IPS-NIHi7 (cell line): ENCODE results near the gene RAB31.

ENCODE experiments used
- DNase-seq: peaks from one replicate; pipeline ENCODE4 v3.0.0; 2012; ENCODE audit warnings: mixed read lengths; ENCODE audit errors: extremely low spot score

The RAB31 gene

DNA sequence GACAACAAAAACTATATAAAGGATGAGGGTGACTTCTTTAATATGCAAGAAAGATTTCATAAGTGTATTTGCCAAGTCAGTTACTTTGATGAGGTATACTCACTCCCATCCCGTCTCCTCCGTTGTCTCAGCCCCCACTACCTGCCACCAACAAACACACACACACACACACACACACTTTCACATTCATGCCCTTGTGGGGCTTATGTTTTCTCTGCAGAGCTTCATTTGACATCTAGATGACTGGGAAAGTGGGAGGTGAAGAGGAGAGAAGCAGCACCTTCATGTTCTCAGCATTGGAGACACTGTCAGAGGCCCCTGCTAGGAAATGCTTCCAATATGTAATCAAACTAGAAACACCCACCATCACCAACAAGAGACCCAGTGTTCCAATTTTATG lies 155.2 kb downstream of the RAB31 start:
- DNase-seq, result no peak

DNA sequence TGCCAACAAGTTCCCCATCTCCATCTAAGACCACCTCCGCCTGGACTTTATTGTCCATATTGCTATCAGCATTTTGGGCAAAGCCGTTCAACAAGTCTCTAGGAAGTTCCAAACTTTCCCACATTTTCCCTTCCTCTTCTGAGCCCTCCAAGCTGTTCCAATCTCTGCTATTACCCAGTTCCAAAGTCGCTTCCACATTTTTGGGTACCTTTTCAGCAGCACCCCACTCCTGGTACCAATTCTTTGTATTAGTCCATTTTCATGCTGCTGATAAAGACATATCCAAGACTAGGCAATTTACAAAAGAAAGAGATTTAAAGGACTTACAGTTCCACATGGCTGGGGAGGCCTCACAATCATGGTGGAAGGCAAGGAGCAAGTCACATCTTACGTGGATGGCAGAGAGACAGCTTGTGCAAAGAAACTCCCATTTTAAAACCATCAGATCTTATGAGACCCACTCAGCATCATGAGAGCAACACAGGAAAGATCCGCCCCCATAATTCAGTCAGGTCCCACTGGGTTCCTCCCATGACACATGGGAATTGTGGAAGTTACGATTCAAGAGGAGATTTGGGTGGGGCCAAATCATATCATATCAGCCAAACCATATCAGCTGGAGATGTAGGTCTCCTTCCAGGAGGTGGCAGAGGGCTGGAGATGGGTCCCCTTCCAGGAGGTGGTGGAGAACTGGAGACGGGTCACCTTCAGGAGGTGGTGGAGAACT lies 157.8 kb downstream of the RAB31 start:
- no peak for DNase-seq

DNA sequence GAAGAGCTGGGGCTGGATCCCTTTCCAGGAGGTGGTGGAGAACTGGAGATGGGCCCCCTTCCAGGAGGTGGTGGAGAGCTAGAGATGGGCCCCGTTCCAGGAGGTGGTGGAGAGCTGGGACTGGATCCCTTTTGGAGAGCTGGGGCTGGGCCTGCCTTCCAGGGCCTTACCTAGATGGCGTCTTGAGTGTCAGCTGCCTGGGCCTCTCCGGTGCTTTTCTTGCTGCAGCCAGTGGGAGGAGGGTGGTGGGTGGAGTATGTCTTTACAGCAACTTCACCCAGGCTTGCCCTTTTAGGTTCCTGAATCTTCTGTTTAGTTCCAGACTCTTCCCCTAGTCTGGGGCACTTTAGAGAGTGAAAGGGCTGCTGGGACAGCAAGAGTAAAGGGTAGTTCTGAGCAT lies 158.5 kb downstream of the RAB31 start:
- DNase-seq, result no peak

DNA sequence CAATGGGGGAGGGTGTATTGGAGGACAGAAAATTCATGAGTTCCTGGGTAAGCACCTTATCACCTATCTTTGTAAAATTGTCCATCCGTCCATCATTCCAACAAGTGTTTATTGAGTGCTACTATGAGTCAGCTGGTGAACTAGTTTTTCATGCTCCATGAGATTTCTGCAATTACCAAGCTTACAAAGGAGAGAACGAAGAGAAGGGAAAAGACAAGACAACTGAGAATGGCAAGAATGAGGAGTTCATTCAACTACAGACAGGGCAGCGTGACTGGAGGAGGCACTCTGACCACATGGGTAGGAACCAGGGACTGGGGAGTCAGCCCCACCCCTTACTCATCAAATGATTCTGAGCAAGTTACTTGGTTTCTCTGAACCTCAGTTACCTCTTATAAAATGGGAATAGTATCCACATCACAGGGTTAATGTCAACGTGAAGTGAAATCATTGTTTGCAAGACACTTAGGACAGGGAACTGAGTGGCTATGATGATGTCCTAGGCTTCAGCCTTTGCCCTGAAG lies 159.0 kb downstream of the RAB31 start:
- no peak for DNase-seq

DNA sequence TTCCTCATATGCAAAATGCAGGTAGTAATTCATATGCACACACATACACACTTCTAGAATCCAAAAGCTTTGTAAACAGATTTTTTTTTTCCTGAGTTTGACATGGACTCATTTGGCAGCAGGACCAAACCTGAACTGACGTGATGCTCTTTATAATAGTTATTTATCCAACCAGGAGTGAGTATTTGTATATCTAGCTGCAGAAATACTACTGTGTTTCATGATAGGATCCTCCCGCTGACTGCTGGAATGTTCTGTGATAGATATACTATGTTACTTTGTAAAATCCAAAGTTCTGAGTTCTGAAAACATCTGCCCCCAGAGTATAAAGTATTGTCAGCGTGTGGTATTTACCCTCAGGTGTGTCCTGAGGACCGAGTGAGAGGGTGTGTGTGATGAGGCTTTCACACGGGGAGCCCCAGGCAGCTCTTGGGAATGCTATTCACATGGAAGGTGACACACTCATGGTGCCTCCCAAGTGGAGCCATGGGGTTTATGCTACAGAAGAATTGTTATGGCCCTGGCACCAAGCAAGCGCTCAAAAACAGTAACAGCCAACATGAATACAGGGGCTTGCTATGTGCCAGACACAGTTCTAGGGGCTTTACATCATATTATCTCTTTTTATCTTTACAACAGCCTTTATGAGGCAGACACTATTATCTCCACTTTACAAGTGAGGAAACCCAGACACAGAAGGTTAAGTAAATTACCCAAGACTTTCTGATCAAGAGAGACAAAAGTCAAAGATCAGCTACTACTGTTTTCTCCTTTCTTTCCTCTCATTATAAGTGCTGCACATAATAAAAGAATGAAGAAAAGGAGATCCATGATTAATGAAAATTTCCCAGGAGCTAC lies 161.0 kb downstream of the RAB31 start:
- DNase-seq, result no peak

DNA sequence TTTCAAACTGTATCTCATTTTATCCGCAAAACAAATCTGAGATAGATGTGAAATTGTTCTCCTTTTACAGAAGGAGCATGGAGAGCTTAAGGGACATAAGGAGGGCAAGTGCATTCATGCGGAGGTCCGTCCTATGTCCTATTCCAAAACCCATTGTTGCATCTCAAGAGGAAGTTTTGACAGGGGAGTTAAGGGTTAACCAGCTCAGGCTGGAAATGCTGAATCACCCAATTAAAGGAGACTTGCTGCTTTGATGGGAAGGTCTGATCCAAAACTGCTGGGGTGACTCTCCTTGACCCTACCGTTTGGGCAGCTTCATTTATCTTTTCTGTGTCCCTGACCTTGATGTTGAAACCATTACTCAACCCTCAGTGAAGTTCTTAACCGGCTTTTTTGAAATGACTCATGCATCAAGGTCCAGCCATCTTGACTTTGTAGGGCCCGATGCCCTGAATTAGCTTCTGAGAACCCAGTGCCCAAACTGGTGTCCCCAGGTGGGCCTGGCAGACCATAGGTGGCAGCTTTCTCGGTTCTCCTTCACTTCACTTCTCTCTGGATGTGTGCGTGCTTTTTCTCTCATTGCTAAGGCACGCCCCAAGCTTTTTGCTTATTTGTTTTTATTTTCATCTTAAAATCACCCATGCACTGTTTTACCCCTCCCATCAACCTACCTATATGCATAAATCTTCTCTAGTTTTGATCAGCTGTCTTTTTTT lies 161.8 kb downstream of the RAB31 start:
- peak; percentile 46 for DNase-seq

DNA sequence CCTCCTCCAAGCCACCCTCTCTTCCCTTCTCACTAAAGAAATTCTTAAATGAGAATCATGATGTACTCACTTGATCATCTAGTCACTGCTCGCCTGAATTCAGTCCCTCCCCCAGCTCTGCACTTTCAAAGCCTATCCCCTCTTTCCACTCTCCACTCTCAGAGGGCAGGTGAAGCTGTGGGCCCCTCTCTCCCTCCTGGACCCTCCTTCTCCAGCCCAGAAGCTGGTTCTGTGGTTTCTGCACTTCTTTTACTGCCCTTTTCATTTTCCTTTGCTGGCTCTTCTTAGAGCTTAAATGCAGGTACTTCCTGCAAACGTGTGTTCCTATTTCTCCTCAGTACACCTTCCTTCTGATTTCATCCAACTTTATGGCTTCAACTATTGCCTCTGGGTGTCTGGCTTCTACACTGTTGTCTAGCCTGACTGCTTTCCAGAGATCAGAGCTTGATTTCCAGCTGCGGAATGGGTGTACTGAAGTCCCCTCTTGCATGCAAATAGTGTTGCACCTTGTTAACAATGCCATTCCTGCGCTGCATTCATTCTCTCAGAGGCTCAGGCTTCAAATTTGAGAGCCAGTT lies 162.4 kb downstream of the RAB31 start:
- no peak for DNase-seq

DNA sequence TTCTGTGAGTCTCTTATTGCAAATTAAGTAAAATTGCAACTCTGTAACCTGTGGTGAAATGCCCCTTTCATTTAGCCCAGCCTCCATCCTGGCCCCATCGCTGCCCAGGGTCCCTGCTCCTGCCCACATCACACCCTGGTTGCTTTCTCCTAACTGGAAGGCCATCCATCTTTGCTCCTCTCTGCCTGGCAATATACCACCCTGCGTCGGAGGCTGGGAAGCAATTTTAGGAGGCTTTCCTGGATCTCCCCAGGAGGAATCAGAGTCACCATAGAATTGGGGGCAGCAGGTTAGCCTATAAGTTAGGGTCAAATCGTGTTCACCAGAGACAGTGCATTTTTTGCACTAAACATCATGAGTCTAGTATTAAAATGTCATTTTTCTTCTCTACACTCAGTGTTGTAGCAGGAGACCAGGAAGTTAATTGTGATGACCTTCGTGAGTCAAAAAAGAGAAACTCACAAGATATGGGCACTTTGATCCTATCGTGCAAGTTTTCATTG lies 163.2 kb downstream of the RAB31 start:
- no peak for DNase-seq

DNA sequence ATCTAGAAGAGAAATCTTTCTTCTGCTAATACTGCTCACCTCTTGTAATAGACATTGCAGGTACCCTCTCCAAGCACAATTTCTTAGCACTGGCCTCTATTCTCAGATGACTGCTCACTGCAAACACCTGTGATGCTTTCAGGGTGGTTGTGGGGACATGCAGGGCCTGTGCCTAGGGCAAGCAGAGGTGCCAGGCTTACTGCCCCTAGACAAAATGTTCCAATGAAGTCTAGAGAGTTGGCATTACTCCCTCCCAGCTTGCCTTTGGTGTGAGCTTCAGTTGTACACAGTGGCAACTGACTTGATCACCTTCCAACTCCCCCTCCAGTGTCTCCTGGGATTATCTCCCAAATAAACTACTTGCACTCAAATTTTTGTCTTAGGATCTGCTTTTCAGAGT lies 164.7 kb downstream of the RAB31 start:
- DNase-seq, result no peak

DNA sequence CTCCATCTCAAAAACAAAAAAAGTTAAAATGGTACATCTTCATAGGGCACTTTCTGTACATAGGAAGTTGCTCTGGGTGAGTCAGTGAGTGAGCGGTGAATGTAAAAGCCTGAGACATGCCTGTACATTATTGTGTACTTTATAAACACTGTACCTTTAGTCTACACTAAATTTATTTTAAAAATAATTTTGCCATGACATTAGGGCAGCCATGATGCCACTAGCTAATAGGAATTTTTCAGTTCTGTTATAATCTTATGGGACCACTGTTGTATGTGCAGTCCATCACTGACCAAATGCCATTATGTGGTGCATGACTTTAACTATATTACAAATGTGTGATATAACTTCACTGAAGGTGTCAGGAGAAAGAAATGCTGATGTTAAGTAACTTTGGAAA lies 166.6 kb downstream of the RAB31 start:
- DNase-seq, result no peak

DNA sequence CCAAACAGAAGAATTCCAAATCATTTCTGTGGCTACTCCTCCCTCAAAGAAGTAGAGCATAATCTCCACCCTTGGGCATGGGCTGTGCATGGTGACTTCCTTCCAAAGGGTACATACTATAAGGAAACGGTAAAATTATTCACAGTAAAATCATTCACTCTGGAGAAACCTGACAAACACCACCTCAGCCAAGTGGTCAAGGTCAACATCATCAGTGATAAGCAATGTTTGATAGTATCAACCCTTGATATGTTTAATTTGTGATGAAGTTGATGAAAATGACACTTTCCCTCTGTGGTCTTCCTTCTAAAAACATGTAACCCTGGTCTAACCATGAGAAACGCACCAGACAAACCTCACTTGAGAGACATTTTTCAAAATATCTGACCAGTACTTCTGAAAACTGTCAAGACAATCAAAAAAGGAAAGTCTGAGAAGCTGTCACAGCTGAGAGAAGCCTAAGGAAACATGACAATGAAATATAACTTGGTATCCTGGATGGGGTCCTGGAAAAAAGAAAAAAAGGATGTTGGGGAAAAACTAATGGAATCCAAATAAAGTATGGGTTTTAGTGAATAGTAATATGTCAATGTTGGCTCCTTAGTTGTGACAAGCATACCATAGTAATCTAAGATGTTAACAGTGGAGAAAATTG lies 168.2 kb downstream of the RAB31 start:
- no peak for DNase-seq

DNA sequence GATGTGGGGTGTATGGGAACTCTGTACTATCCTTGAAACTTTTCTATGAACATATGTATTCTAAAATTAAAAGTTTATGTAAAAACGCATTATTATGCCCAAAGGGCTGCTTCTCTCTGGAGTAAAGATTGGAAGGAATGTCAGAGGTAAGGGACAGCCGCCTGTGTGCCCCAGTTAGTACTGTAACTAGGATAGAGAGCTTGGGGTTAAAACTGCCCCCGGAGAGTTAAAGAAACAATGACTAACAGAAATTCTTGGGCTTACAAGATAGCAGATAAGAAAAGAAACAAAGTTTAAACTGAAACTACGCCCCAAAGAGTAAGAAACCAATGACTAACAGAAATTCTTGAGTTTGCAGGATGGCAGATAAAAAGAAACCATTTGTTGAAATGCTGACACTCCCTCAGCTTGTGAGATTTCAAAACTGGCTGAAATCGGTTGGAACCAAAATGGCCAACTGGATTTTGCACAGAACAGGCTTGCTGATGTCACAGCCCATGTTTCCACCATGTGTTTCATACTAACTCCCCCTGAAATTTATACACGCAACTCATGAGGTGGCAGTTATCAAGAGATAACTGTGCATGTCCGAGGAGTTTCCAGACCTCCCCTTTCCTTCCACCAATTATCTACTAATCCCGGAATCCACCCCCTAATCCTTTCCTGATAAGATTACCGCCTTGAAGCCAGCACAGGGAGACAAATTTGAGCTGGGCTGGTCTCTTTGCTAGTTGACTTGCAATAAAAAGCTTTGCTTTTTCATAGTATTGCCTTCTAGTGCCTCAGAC lies 169.0 kb downstream of the RAB31 start:
- no peak for DNase-seq

DNA sequence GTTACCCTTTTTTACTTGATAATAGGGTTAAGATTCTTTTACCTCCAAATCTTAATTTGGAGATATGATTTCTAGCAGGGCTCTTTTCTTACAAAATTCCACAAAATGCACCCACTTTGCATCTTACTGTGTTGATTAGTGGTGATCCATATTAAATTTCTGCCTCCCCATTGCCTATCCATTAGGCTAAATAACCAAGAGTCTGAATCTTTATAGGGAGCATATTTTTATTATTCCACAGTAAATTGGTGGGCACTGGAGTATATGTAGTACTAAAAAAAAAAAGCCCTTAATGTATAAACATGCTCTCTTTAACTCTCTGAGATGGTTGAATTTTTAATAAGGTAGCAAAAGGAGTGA lies 169.5 kb downstream of the RAB31 start:
- no peak for DNase-seq

DNA sequence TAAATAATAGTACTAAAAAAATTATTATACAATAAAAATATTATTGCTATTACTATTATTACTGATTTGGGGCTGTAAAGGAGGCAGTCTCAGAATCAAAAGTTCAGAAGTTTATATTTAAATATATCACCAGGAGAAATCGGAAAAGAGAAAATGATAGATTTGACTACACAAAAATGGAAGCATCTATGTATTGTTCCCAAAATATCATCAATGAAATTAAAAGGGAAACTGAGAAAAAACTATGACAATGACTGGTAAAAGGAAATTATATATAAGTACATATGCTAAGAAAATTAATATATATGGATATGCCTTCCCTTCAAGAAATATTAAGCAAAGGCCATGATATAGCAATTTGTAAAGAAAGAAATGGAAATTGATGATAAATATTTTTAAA lies 170.0 kb downstream of the RAB31 start:
- no peak for DNase-seq

DNA sequence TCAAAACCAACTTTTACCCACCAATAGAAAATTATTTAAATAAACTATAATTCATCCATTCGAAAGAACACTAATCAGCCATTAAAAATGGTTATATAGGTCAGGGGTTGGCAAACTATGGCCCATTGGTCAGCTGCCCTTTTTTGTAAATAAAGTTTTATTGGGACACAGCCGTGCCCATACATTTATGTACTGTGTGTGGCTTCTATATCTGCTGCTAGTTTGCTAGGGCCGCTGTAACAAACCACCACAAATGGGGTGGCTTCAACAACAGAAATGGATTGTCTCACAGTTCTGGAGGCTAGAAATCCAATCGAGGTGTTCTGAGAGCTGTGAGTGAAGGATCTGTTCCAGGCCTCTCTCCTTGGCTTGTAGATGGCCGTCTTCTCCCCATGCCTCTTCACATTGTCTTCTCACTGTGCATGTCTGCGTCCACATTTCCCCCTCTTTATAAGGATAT lies 170.7 kb downstream of the RAB31 start:
- no peak for DNase-seq

DNA sequence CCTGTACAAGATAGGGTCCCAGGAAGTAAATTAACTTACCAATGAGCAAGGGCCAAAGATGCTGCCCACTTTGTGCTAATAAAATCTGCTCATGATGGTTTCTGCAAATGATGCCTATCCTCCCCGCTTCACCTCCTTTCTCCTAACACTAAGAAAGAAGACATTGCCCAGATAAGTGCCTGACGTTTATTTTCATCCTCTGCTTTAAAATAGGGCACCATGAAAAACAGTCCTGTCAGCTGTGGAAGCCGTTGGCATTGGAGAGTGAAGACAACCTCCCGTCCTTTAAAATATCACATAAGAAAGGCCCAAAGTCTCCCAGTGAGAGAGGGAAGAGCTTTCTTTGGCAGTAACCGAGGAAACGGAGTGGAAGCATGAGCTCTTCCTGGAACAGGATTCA lies 176.0 kb downstream of the RAB31 start:
- no peak for DNase-seq

DNA sequence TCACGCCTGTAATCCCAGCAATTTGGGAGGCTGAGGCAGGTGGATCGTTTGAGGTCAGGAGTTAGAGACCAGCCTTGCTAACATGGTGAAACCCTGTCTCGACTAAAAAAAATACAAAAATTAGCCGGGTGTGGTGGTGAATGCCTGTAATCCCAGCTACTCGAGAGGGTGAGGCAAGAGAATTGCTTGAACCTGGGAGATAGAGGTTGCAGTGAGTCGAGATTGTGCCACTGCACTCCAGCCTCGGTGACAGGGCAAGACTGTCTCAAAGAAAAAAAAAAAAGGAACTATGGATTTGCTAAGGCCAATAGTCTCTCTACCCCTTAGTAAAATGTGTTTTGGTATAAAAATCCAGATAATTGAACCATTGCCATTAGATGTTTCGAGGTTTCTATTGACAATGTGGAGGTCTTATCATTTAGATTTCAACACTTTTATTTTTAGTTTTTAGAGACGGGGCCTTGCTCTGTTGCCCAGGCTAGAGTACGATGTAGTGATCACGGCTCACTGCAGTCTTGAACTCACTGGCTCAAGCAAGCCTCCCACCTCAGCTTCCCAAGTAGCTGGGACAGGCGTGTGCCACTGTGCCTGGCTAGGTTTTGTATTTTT lies 176.5 kb downstream of the RAB31 start:
- no peak for DNase-seq

DNA sequence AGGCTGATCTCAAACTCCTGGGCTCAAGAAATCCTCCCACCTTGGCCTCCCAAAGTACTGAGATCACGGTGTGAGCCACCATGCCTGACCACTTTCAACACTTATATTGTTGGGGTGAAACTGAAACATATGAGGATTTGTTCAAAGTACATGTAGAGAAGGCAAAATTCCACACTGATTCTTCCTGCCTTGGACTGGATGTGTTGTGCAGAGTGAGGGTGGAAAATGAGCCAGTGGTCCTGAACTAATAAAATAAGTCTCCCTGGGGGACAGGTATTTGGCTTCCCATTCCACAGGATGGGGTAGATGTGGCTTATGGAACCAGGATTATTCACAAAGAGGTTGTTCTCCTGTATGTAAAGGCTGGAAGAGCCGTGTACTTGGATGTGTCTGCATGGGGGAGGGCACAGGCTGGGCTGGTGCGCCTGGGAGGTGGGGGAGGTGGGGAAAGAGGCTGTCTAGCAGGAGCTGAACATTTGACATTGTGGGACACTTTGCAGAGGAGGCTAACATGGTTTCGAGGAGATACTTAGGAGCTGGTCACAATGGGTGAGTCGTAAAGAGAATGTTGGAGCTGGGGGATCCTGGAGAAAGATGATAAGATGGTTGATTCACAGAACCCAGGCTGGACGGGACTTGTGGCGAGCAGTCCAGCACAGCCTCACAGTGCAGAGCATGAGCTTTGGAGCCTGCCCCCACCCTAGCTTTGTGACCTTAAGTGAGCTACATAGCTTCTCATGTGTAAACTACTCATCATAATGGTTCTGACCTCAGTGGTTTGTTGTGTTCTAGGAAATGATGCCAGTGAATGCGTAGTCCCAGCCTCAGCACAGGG lies 177.3 kb downstream of the RAB31 start, which contains the start of gene TXNDC2:
Gene TXNDC2 (plus strand): TSS at position 804 of the 835 bp plus-strand sequence. CDS start 708 bp downstream, outside the sequence.
- DNase-seq, result no peak

DNA sequence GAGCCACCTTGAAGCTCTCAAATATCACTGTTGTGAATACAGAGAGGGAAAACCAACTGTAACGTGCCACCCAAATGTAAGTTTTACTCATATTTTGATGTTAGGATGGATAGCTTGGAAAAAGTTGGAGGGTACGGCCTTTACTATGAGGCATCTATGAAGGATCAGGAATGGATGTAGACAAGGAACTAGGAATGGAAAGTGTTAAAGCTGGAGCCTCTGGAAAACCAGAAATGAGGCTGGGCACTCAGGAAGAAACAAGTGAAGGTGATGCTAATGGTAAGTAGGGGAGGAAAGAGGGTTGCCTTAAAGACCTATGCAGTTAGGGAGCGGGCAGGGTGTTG lies 177.9 kb downstream of the RAB31 start:
- DNase-seq, result no peak
